Lower leg skin (tissue), 3 donors: ENCODE data around the gene TUBA4B.

Experiments used
- CTCF ChIP-seq, 3 donors: fragments of 450-650 bp; IDR thresholded peaks; one replicate each; pipeline ENCODE4 v1.5.1; 2016; ENCODE audit warnings: antibody characterized with exemption in 3 of 3, mild to moderate bottlenecking in 3 of 3, moderate library complexity in 2 of 3
- POLR2A ChIP-seq, 2 donors: fragments of 450-650 bp; IDR thresholded peaks; one replicate each; pipeline ENCODE4 v1.6.1; 2016 to 2017; ENCODE audit warnings: antibody characterized with exemption in 2 of 2, mild to moderate bottlenecking in 1 of 2, moderate library complexity in 1 of 2

- no peak for TF ChIP-seq CTCF (IDR thresholded peaks at IDR 0.05)
- no peak for TF ChIP-seq POLR2A (IDR thresholded peaks at IDR 0.05)
These were observed 27.7 kb upstream of the TUBA4B start for GRCh38 chr2:219225350-219225749.
